Measurements from ENCODE around the gene IL23A.
"Not testable (repeated sequence)": the region's sequence is repeated elsewhere in the genome, so short reads cannot be mapped to it uniquely, and the experiment has no call there.

Gene IL23A

DNA sequence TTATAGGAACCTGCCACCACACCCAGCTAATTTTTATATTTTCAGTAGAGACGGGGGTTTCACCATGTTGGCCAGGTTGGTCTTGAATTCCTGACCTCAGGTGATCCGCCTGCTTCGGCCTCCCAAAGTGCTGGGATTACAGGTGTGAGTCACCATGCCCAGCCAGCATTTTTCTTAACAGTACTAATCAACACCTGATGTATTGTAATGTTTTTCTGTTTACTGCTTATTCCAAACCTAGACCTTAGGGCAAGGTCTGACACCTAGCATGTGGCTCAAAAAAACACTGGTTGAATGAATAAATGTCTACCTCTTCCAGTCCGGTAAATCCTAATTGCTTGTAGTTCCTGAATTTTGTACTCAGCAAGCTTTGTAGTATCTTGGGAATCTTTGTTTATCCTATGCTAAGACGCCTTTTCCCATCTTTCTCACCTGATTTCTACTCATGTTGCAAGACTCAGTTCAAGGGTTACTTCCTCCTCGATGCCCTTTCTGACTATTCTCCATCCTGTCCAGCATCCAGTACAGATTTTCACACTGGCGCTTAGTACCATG is 7.7 kb upstream of the IL23A start:
- no peak overlapping the region for H3K4me3 ChIP-seq (ENCODE audit: low read depth, low read length)
- no peaks in the 10 kb centered on the region for H3K27me3 ChIP-seq (ENCODE audit: control insufficient read depth, insufficient read depth, low read length)
- H3K9me3 ChIP-seq (ENCODE audit: control insufficient read depth, insufficient read depth, low read length) = no peaks in the 10 kb centered on the region
- peaks cover 11% of the 10 kb centered on the region for H3K36me3 ChIP-seq (ENCODE audit: control insufficient read depth, insufficient read depth, low read length)
- no peak overlapping the region for H3K9ac ChIP-seq (ENCODE audit: low read depth, low read length)
- peaks cover 7% of the 10 kb centered on the region for H3K4me1 ChIP-seq (ENCODE audit: control insufficient read depth, insufficient read depth, low read length)

- H3K27me3 ChIP-seq (ENCODE audit: control insufficient read depth, insufficient read depth, low read length) = no peaks in the 10 kb centered on the region
- peak overlapping the region; percentile 80 for H3K4me3 ChIP-seq (ENCODE audit: low read depth, low read length)
- H3K4me1 ChIP-seq (ENCODE audit: control insufficient read depth, insufficient read depth, low read length) = peaks cover 13% of the 10 kb centered on the region
- no peaks in the 10 kb centered on the region for H3K36me3 ChIP-seq (ENCODE audit: control insufficient read depth, insufficient read depth, low read length)
- H3K9ac ChIP-seq (ENCODE audit: low read depth, low read length) = peak overlapping the region; percentile 80
- no peaks in the 10 kb centered on the region for H3K9me3 ChIP-seq (ENCODE audit: control insufficient read depth, insufficient read depth, low read length)
Measured at GRCh38 chr12:56332512-56333196, 6.0 kb upstream of the IL23A start.

DNA sequence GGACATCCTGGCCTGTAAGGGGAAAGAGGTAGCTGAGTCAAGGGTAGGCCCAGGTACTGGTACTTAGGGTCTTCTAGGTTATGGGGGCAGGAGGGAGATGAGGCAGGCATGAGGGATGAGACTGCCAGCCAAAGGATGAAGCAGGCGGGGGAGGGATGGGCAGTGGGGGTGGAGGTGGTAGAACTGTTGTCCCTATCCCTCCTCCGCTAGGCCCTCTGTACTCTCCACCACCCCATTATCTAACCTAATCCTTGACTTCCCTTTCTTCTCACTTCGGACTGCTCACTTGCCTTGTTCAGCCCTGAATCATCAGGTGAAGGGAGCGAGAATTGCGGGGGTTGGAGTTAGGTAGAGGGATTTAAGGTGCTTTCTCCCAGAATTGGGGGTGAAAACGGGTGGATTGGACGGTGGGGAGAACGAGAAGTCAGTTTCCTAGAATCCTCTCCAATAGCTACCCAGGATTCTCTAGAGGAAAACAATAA is 5.4 kb upstream of the IL23A start:
- peak overlapping the region; percentile 80 for H3K4me3 ChIP-seq (ENCODE audit: low read depth, low read length)
- H3K36me3 ChIP-seq (ENCODE audit: control insufficient read depth, insufficient read depth, low read length) = no peaks in the 10 kb centered on the region
- peak overlapping the region; percentile 80 for H3K9ac ChIP-seq (ENCODE audit: low read depth, low read length)
- H3K27me3 ChIP-seq (ENCODE audit: control insufficient read depth, insufficient read depth, low read length) = no peaks in the 10 kb centered on the region
- no peaks in the 10 kb centered on the region for H3K9me3 ChIP-seq (ENCODE audit: control insufficient read depth, insufficient read depth, low read length)
- peaks cover 19% of the 10 kb centered on the region for H3K4me1 ChIP-seq (ENCODE audit: control insufficient read depth, insufficient read depth, low read length)

- Histone ChIP-seq H3K9ac (ENCODE audit: low read depth, low read length) (peak within 1 kb of the TSS; percentile 80), H3K4me1 (ENCODE audit: control insufficient read depth, insufficient read depth, low read length) (peaks cover 22% of the 10 kb centered on the region), H3K4me3 (ENCODE audit: low read depth, low read length) (peak within 1 kb of the TSS; percentile 80), H3K9me3 (ENCODE audit: control insufficient read depth, insufficient read depth, low read length) (no peaks in the 10 kb centered on the region), H3K36me3 (ENCODE audit: control insufficient read depth, insufficient read depth, low read length) (no peaks in the 10 kb centered on the region), H3K27me3 (ENCODE audit: control insufficient read depth, insufficient read depth, low read length) (no peaks in the 10 kb centered on the region)
Measured at GRCh38 chr12:56333679-56334489, 4.8 kb upstream of the IL23A start, which contains the start of gene PAN2. PAN2 (minus strand) TSS chr12:56334000; CDS start chr12:56333094, 906 bp downstream.

DNA sequence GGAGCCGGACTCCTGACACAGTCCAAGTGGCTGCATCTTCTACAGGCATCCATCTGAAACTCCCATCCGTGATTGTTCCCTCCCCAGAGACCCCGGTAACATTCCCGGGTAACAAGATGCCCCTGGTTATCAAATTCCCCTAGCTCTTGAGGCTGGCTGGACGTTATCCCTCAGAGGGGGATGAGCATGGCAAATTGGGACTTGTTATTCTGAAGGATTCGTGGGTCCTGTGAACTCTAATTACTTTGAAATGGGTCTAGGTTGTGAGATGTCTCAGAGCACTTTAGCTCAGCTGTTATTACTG is 4.2 kb upstream of the IL23A start:
- peak overlapping the region; percentile 80 for H3K4me3 ChIP-seq (ENCODE audit: low read depth, low read length)
- no peaks in the 10 kb centered on the region for H3K36me3 ChIP-seq (ENCODE audit: control insufficient read depth, insufficient read depth, low read length)
- no peaks in the 10 kb centered on the region for H3K27me3 ChIP-seq (ENCODE audit: control insufficient read depth, insufficient read depth, low read length)
- H3K4me1 ChIP-seq (ENCODE audit: control insufficient read depth, insufficient read depth, low read length) = peaks cover 27% of the 10 kb centered on the region
- peak overlapping the region; percentile 63 for H3K9ac ChIP-seq (ENCODE audit: low read depth, low read length)
- no peaks in the 10 kb centered on the region for H3K9me3 ChIP-seq (ENCODE audit: control insufficient read depth, insufficient read depth, low read length)

DNA sequence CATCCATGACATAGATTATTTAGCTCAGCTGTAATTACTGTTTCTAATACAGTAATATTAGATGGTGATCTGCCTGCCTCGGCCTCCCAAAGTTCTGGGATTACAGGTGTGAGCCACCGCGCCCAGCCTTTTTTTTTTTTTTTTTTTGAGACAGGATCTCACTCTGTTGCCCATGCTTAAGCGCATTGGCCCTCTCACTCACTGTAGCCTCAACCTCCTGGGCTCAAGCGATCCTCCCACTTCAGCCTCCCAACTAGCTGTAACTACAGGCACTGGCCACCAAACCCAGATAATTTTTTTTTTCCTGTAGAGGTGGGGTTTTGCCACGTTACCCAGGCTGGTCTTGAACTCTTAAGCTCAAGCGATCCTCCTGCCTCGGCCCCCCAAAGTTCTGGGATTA is 3.2 kb upstream of the IL23A start:
- peaks cover 28% of the 10 kb centered on the region for H3K4me1 ChIP-seq (ENCODE audit: control insufficient read depth, insufficient read depth, low read length)
- H3K27me3 ChIP-seq (ENCODE audit: control insufficient read depth, insufficient read depth, low read length); H3K9me3 ChIP-seq (ENCODE audit: control insufficient read depth, insufficient read depth, low read length); H3K4me3 ChIP-seq (ENCODE audit: low read depth, low read length); H3K9ac ChIP-seq (ENCODE audit: low read depth, low read length); H3K36me3 ChIP-seq (ENCODE audit: control insufficient read depth, insufficient read depth, low read length): not testable (repeated sequence)

- H3K4me1 ChIP-seq (ENCODE audit: control insufficient read depth, insufficient read depth, low read length) = peaks cover 28% of the 10 kb centered on the region
- no peaks in the 10 kb centered on the region for H3K36me3 ChIP-seq (ENCODE audit: control insufficient read depth, insufficient read depth, low read length)
- no peak overlapping the region for H3K4me3 ChIP-seq (ENCODE audit: low read depth, low read length)
- no peaks in the 10 kb centered on the region for H3K27me3 ChIP-seq (ENCODE audit: control insufficient read depth, insufficient read depth, low read length)
- H3K9ac ChIP-seq (ENCODE audit: low read depth, low read length) = no peak overlapping the region
- no peaks in the 10 kb centered on the region for H3K9me3 ChIP-seq (ENCODE audit: control insufficient read depth, insufficient read depth, low read length)
Measured at GRCh38 chr12:56336361-56337167, 2.1 kb upstream of the IL23A start.

DNA sequence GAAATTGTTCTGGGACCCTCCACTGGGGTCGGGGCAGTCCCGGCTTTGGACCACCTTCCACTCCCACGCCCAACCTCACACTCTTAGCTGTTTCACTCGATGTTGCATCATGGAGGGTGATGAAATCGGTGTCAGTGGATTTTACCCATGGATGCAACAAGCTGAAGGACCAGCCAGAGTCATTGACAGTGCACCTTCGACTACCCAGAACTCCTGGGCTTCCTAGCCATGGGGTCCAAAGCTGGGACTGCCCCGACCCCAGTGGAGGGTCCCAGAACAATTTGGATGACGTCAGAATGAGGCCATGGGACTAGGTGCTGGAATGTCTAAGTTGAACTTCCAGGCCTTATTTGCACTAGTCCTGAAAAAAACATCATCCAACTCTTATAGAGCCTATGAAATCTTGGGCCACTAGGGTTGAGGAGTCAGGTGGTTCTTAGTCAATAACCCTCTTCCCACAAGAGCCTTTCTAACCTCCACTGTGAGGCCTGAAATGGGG is 882 bp upstream of the IL23A start:
- no peak overlapping the region for H3K9ac ChIP-seq (ENCODE audit: low read depth, low read length)

GRCh38 chr12:56339158-56339422 is 406 bp downstream of the IL23A start:
- no peaks in the 10 kb centered on the region for H3K27me3 ChIP-seq (ENCODE audit: control insufficient read depth, insufficient read depth, low read length)
- peaks cover 21% of the 10 kb centered on the region for H3K4me1 ChIP-seq (ENCODE audit: control insufficient read depth, insufficient read depth, low read length)
- peaks cover 14% of the 10 kb centered on the region for H3K36me3 ChIP-seq (ENCODE audit: control insufficient read depth, insufficient read depth, low read length)
- peak overlapping the region; percentile 49 for H3K4me3 ChIP-seq (ENCODE audit: low read depth, low read length)
- H3K9ac ChIP-seq (ENCODE audit: low read depth, low read length) = no peak overlapping the region
- no peaks in the 10 kb centered on the region for H3K9me3 ChIP-seq (ENCODE audit: control insufficient read depth, insufficient read depth, low read length)

More for the DNA sequence above, 882 bp upstream of the IL23A start:
- no peaks in the 10 kb centered on the region for H3K27me3 ChIP-seq (ENCODE audit: control insufficient read depth, insufficient read depth, low read length)
- H3K4me1 ChIP-seq (ENCODE audit: control insufficient read depth, insufficient read depth, low read length) = peaks cover 24% of the 10 kb centered on the region
- peaks cover 4% of the 10 kb centered on the region for H3K36me3 ChIP-seq (ENCODE audit: control insufficient read depth, insufficient read depth, low read length)
- H3K9me3 ChIP-seq (ENCODE audit: control insufficient read depth, insufficient read depth, low read length) = no peaks in the 10 kb centered on the region
- peak overlapping the region; percentile 33 for H3K4me3 ChIP-seq (ENCODE audit: low read depth, low read length)

DNA sequence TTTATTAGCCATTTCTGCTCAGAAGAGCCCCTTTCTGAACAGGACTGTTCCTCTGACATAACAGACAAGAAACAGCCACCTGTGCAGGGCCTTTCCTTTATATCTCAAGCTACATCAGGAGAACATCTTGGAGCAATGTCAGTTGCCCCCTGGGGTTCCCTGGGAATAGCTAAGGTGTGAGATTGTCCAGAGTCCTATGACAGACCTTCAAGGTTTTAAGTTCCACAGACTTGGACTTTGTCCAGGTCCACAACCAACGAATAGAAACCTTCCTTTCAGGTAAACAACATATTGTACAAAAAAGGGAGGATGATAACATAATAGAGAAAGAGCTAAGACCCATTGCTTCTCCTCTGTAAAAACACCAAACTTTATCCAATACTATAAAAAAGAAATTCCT is 2.9 kb downstream of the IL23A start:
- no peak overlapping the region for H3K4me3 ChIP-seq (ENCODE audit: low read depth, low read length)
- H3K27me3 ChIP-seq (ENCODE audit: control insufficient read depth, insufficient read depth, low read length) = no peaks in the 10 kb centered on the region
- H3K36me3 ChIP-seq (ENCODE audit: control insufficient read depth, insufficient read depth, low read length) = peaks cover 24% of the 10 kb centered on the region
- H3K9ac ChIP-seq (ENCODE audit: low read depth, low read length) = no peak overlapping the region
- H3K4me1 ChIP-seq (ENCODE audit: control insufficient read depth, insufficient read depth, low read length) = peaks cover 19% of the 10 kb centered on the region
- H3K9me3 ChIP-seq (ENCODE audit: control insufficient read depth, insufficient read depth, low read length) = no peaks in the 10 kb centered on the region

GRCh38 chr12:56342290-56342689 is 3.6 kb downstream of the IL23A start:
- peaks cover 24% of the 10 kb centered on the region for H3K36me3 ChIP-seq (ENCODE audit: control insufficient read depth, insufficient read depth, low read length)
- H3K27me3 ChIP-seq (ENCODE audit: control insufficient read depth, insufficient read depth, low read length); H3K9me3 ChIP-seq (ENCODE audit: control insufficient read depth, insufficient read depth, low read length): not testable (repeated sequence)

More at GRCh38 chr12:56342290-56342689, 3.6 kb downstream of the IL23A start:
- H3K4me1 ChIP-seq (ENCODE audit: control insufficient read depth, insufficient read depth, low read length) = peaks cover 16% of the 10 kb centered on the region
- H3K9ac ChIP-seq (ENCODE audit: low read depth, low read length); H3K4me3 ChIP-seq (ENCODE audit: low read depth, low read length): not testable (repeated sequence)

Measured in iPS-15b (cell line).